ENCODE data around the gene MAP1LC3B2.

DNA sequence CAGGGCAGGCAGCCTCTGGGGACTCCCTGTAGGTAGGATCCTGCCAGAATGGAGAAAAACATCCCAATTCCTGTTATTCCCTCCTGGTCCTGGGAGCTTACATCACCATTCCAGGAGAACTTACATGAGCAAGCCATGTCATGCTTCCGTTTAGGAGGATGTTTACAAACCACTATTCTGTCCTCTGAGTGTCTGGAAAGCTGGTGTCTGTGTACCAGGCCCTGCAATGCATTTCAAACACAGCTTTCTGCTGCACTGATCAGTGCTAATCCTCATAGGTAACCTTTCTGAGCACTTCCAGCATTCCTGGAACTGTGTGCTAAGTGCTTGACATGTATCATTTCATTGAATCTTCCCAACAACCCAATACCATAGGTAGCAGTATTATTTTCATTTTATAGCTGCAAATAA is 19.8 kb upstream of the MAP1LC3B2 start:
- TF ChIP-seq, protein P1, sequence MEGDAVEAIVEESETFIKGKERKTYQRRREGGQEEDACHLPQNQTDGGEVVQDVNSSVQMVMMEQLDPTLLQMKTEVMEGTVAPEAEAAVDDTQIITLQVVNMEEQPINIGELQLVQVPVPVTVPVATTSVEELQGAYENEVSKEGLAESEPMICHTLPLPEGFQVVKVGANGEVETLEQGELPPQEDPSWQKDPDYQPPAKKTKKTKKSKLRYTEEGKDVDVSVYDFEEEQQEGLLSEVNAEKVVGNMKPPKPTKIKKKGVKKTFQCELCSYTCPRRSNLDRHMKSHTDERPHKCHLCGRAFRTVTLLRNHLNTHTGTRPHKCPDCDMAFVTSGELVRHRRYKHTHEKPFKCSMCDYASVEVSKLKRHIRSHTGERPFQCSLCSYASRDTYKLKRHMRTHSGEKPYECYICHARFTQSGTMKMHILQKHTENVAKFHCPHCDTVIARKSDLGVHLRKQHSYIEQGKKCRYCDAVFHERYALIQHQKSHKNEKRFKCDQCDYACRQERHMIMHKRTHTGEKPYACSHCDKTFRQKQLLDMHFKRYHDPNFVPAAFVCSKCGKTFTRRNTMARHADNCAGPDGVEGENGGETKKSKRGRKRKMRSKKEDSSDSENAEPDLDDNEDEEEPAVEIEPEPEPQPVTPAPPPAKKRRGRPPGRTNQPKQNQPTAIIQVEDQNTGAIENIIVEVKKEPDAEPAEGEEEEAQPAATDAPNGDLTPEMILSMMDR (IDR thresholded peaks at IDR 0.05; ENCODE audit: insufficient read depth, low read depth, low read length) = no peak
- no peak for TF ChIP-seq EZH2 (IDR thresholded peaks at IDR 0.05; ENCODE audit: insufficient read depth, low read length)
